Astrocyte of the cerebellum (primary cell): ENCODE measurements around the gene CENPT.
A peak's percentile ranks its signal among the peaks of the same experiment; 100 is the strongest.

Experiments used
- DNase-seq: peaks from one replicate; pipeline ENCODE4 v3.0.0-alpha.2; 2011; ENCODE audit warnings: low read depth
- H3K4me3 ChIP-seq: 2 replicates; pipeline ENCODE4 v1.5.1; 2011; ENCODE audit warnings: mild to moderate bottlenecking, low read depth, low read length, moderate library complexity
- CTCF ChIP-seq: IDR thresholded peaks from 2 replicates; pipeline ENCODE4 v1.5.1; 2012; ENCODE audit warnings: low read length, low read depth, moderate library complexity, mild to moderate bottlenecking; ENCODE audit errors: missing control alignments
- in situ Hi-C: cut with HindIII; loops from 2 replicates; pipeline ENCODE4 v1.10.0; 2017; ENCODE audit warnings: low sequenced_read_pairs

Gene CENPT

GRCh38 chr16:67847064-67847861, at the start of gene CENPT:
TSS of gene CENPT (minus strand) at chr16:67847693. CDS start at chr16:67833859, 13,834 bp downstream.
- in situ Hi-C loops, result no loop called here
- DNase-seq, result no peak
- peak within 1 kb of the TSS; percentile 97 for H3K4me3 ChIP-seq
- no peak for TF ChIP-seq CTCF

GRCh38 chr16:67897231-67897630, 49.7 kb upstream of the CENPT start:
- TF ChIP-seq CTCF, result no peak
- no peak overlapping the region for H3K4me3 ChIP-seq
- in situ Hi-C loops, result no loop called here
- DNase-seq, result no peak

GRCh38 chr16:67893743-67894399, 46.4 kb upstream of the CENPT start:
- in situ Hi-C loops, result no loop called here
- DNase-seq, result no peak
- H3K4me3 ChIP-seq, result peak overlapping the region; percentile 94
- TF ChIP-seq CTCF, result no peak

GRCh38 chr16:67892899-67893742, 45.6 kb upstream of the CENPT start, which contains the start of gene PSKH1:
TSS of gene PSKH1 (plus strand) at chr16:67893254. CDS start at chr16:67908750, 15,496 bp downstream.
- DNase-seq, result peak; percentile 87
- in situ Hi-C loops, result no loop called here
- peak within 1 kb of the TSS; percentile 94 for H3K4me3 ChIP-seq
- TF ChIP-seq CTCF, result no peak

GRCh38 chr16:67892375-67892774, 44.9 kb upstream of the CENPT start:
- in situ Hi-C loops, result no loop called here
- DNase-seq, result no peak
- TF ChIP-seq CTCF, result no peak
- H3K4me3 ChIP-seq, result peak overlapping the region; percentile 32

- no peak for DNase-seq
- no peak for TF ChIP-seq CTCF
- H3K4me3 ChIP-seq, result no peak overlapping the region
- in situ Hi-C loops, result no loop called here
Observed at GRCh38 chr16:67888331-67888730, 40.8 kb upstream of the CENPT start.
